ENCODE data around the gene KCNC4.

Gene KCNC4

GRCh38 chr1:110176299-110176956 lies 33.7 kb upstream of the KCNC4 start:
- H3K4me3 ChIP-seq (ENCODE audit: low read length): no peak overlapping the region
- no peak overlapping the region for H2AFZ ChIP-seq (ENCODE audit: low read depth, low read length)
- no peaks in the 10 kb centered on the region for H3K36me3 ChIP-seq (ENCODE audit: insufficient read depth, low read length)
- peaks cover 1% of the 10 kb centered on the region for H3K9me3 ChIP-seq (ENCODE audit: low read length)
- peaks cover 15% of the 10 kb centered on the region for H3K27me3 ChIP-seq (ENCODE audit: insufficient read depth, low read length)
- H3K4me1 ChIP-seq (ENCODE audit: insufficient read depth, low read length): no peaks in the 10 kb centered on the region

- Histone ChIP-seq H3K4me3 (ENCODE audit: low read length) (no peak overlapping the region), H3K4me1 (ENCODE audit: insufficient read depth, low read length) (no peaks in the 10 kb centered on the region), H3K36me3 (ENCODE audit: insufficient read depth, low read length) (no peaks in the 10 kb centered on the region), H2AFZ (ENCODE audit: low read depth, low read length) (no peak overlapping the region), H3K27me3 (ENCODE audit: insufficient read depth, low read length) (peaks cover 10% of the 10 kb centered on the region), H3K9me3 (ENCODE audit: low read length) (peaks cover 1% of the 10 kb centered on the region)
Observed at GRCh38 chr1:110177775-110178174, 32.3 kb upstream of the KCNC4 start.

GRCh38 chr1:110183642-110184167 lies 26.4 kb upstream of the KCNC4 start:
- Histone ChIP-seq H3K4me3 (ENCODE audit: low read length) (no peak overlapping the region), H3K4me1 (ENCODE audit: insufficient read depth, low read length) (no peaks in the 10 kb centered on the region), H3K36me3 (ENCODE audit: insufficient read depth, low read length) (no peaks in the 10 kb centered on the region), H3K27me3 (ENCODE audit: insufficient read depth, low read length) (peaks cover 24% of the 10 kb centered on the region), H2AFZ (ENCODE audit: low read depth, low read length) (no peak overlapping the region), H3K9me3 (ENCODE audit: low read length) (peaks cover 1% of the 10 kb centered on the region)

GRCh38 chr1:110184446-110184845 lies 25.7 kb upstream of the KCNC4 start:
- Histone ChIP-seq H3K4me1 (ENCODE audit: insufficient read depth, low read length) (no peaks in the 10 kb centered on the region), H2AFZ (ENCODE audit: low read depth, low read length) (no peak overlapping the region), H3K36me3 (ENCODE audit: insufficient read depth, low read length) (no peaks in the 10 kb centered on the region), H3K27me3 (ENCODE audit: insufficient read depth, low read length) (peaks cover 32% of the 10 kb centered on the region), H3K4me3 (ENCODE audit: low read length) (no peak overlapping the region), H3K9me3 (ENCODE audit: low read length) (peaks cover 1% of the 10 kb centered on the region)

- Histone ChIP-seq H3K36me3 (ENCODE audit: insufficient read depth, low read length) (no peaks in the 10 kb centered on the region), H3K9me3 (ENCODE audit: low read length) (peaks cover 1% of the 10 kb centered on the region), H3K4me3 (ENCODE audit: low read length) (no peak overlapping the region), H3K4me1 (ENCODE audit: insufficient read depth, low read length) (no peaks in the 10 kb centered on the region), H2AFZ (ENCODE audit: low read depth, low read length) (no peak overlapping the region), H3K27me3 (ENCODE audit: insufficient read depth, low read length) (peaks cover 39% of the 10 kb centered on the region)
Observed at GRCh38 chr1:110185181-110185580, 24.9 kb upstream of the KCNC4 start.

GRCh38 chr1:110186558-110186957 lies 23.6 kb upstream of the KCNC4 start:
- no peak overlapping the region for H3K4me3 ChIP-seq (ENCODE audit: low read length)
- H2AFZ ChIP-seq (ENCODE audit: low read depth, low read length): no peak overlapping the region
- H3K36me3 ChIP-seq (ENCODE audit: insufficient read depth, low read length): no peaks in the 10 kb centered on the region
- H3K4me1 ChIP-seq (ENCODE audit: insufficient read depth, low read length): no peaks in the 10 kb centered on the region
- peaks cover 40% of the 10 kb centered on the region for H3K27me3 ChIP-seq (ENCODE audit: insufficient read depth, low read length)
- H3K9me3 ChIP-seq (ENCODE audit: low read length): no peaks in the 10 kb centered on the region

GRCh38 chr1:110187139-110187890 lies 22.8 kb upstream of the KCNC4 start:
- no peaks in the 10 kb centered on the region for H3K4me1 ChIP-seq (ENCODE audit: insufficient read depth, low read length)
- no peak overlapping the region for H3K4me3 ChIP-seq (ENCODE audit: low read length)
- no peaks in the 10 kb centered on the region for H3K9me3 ChIP-seq (ENCODE audit: low read length)
- peaks cover 37% of the 10 kb centered on the region for H3K27me3 ChIP-seq (ENCODE audit: insufficient read depth, low read length)
- H3K36me3 ChIP-seq (ENCODE audit: insufficient read depth, low read length): no peaks in the 10 kb centered on the region
- H2AFZ ChIP-seq (ENCODE audit: low read depth, low read length): no peak overlapping the region

- no peaks in the 10 kb centered on the region for H3K4me1 ChIP-seq (ENCODE audit: insufficient read depth, low read length)
- peaks cover 37% of the 10 kb centered on the region for H3K27me3 ChIP-seq (ENCODE audit: insufficient read depth, low read length)
- no peak overlapping the region for H2AFZ ChIP-seq (ENCODE audit: low read depth, low read length)
- H3K4me3 ChIP-seq (ENCODE audit: low read length): no peak overlapping the region
- no peaks in the 10 kb centered on the region for H3K9me3 ChIP-seq (ENCODE audit: low read length)
- no peaks in the 10 kb centered on the region for H3K36me3 ChIP-seq (ENCODE audit: insufficient read depth, low read length)
Observed at GRCh38 chr1:110188035-110188618, 22.0 kb upstream of the KCNC4 start.

GRCh38 chr1:110189181-110189580 lies 20.9 kb upstream of the KCNC4 start:
- Histone ChIP-seq H3K36me3 (ENCODE audit: insufficient read depth, low read length) (no peaks in the 10 kb centered on the region), H3K4me1 (ENCODE audit: insufficient read depth, low read length) (no peaks in the 10 kb centered on the region), H3K9me3 (ENCODE audit: low read length) (no peaks in the 10 kb centered on the region), H3K4me3 (ENCODE audit: low read length) (no peak overlapping the region), H2AFZ (ENCODE audit: low read depth, low read length) (no peak overlapping the region), H3K27me3 (ENCODE audit: insufficient read depth, low read length) (peaks cover 38% of the 10 kb centered on the region)

- Histone ChIP-seq H3K9me3 (ENCODE audit: low read length) (no peaks in the 10 kb centered on the region), H3K36me3 (ENCODE audit: insufficient read depth, low read length) (no peaks in the 10 kb centered on the region), H3K4me3 (ENCODE audit: low read length) (no peak overlapping the region), H2AFZ (ENCODE audit: low read depth, low read length) (no peak overlapping the region), H3K4me1 (ENCODE audit: insufficient read depth, low read length) (no peaks in the 10 kb centered on the region), H3K27me3 (ENCODE audit: insufficient read depth, low read length) (peaks cover 33% of the 10 kb centered on the region)
Observed at GRCh38 chr1:110190282-110190929, 19.7 kb upstream of the KCNC4 start.

GRCh38 chr1:110192541-110192940 lies 17.6 kb upstream of the KCNC4 start:
- no peak overlapping the region for H3K4me3 ChIP-seq (ENCODE audit: low read length)
- H3K27me3 ChIP-seq (ENCODE audit: insufficient read depth, low read length): peaks cover 26% of the 10 kb centered on the region
- H3K9me3 ChIP-seq (ENCODE audit: low read length): no peaks in the 10 kb centered on the region
- H2AFZ ChIP-seq (ENCODE audit: low read depth, low read length): no peak overlapping the region
- H3K36me3 ChIP-seq (ENCODE audit: insufficient read depth, low read length): no peaks in the 10 kb centered on the region
- H3K4me1 ChIP-seq (ENCODE audit: insufficient read depth, low read length): no peaks in the 10 kb centered on the region

GRCh38 chr1:110195196-110195595 lies 14.9 kb upstream of the KCNC4 start:
- peaks cover 12% of the 10 kb centered on the region for H3K27me3 ChIP-seq (ENCODE audit: insufficient read depth, low read length)
- H3K4me1 ChIP-seq (ENCODE audit: insufficient read depth, low read length): no peaks in the 10 kb centered on the region
- no peak overlapping the region for H2AFZ ChIP-seq (ENCODE audit: low read depth, low read length)
- no peaks in the 10 kb centered on the region for H3K36me3 ChIP-seq (ENCODE audit: insufficient read depth, low read length)
- H3K4me3 ChIP-seq (ENCODE audit: low read length): no peak overlapping the region
- H3K9me3 ChIP-seq (ENCODE audit: low read length): no peaks in the 10 kb centered on the region

All from neuron (in vitro differentiated cells).